ENCODE data around the gene CELF1. TPM values are rescaled to one million over a fixed set of nuclear protein-coding genes. Genes with fewer than 3 reads are reported as not detected.

The CELF1 gene
- total RNA-seq, 1 experiment from 2014 or later: 148 TPM

- no peak overlapping the region for H3K27ac ChIP-seq (ENCODE audit: low read length)
Measured at GRCh38 chr11:47541070-47541469, 11.9 kb downstream of the CELF1 start.

GRCh38 chr11:47539681-47540039, 13.3 kb downstream of the CELF1 start:
- Histone ChIP-seq H3K36me3 (ENCODE audit: insufficient read depth, low read length) (peaks cover 4% of the 10 kb centered on the region; the same call in 1 of the 2 replicates), H3K27me3 (ENCODE audit: low read length) (no peaks in the 10 kb centered on the region), H3K9me3 (ENCODE audit: low read length) (no peaks in the 10 kb centered on the region), H3K9ac (ENCODE audit: low read length) (no peak overlapping the region), H3K79me2 (ENCODE audit: low read length) (peaks cover 99% of the 10 kb centered on the region), H3K27ac (ENCODE audit: low read length) (no peak overlapping the region), H4K20me1 (ENCODE audit: insufficient read depth, low read depth, low read length) (peaks cover 64% of the 10 kb centered on the region), H3K9me2 (replicated peaks; ENCODE audit: insufficient read depth, low read length) (no peaks in the 10 kb centered on the region), H3K4me1 (ENCODE audit: low read length) (peaks cover 17% of the 10 kb centered on the region), H3K4me2 (ENCODE audit: low read depth, low read length, poor library complexity, severe bottlenecking) (no peak overlapping the region), H2AFZ (ENCODE audit: low read length) (no peak overlapping the region), H3K4me3 (ENCODE audit: low read length) (no peak overlapping the region)
- no peak for DNase-seq

More at GRCh38 chr11:47541070-47541469, 11.9 kb downstream of the CELF1 start:
- Histone ChIP-seq H4K20me1 (ENCODE audit: insufficient read depth, low read depth, low read length) (peaks cover 64% of the 10 kb centered on the region), H3K27me3 (ENCODE audit: low read length) (no peaks in the 10 kb centered on the region), H3K36me3 (ENCODE audit: insufficient read depth, low read length) (peaks cover 7% of the 10 kb centered on the region; the same call in 1 of the 2 replicates), H3K79me2 (ENCODE audit: low read length) (peaks cover 95% of the 10 kb centered on the region), H3K4me3 (ENCODE audit: low read length) (no peak overlapping the region), H3K9ac (ENCODE audit: low read length) (no peak overlapping the region), H2AFZ (ENCODE audit: low read length) (no peak overlapping the region), H3K9me2 (replicated peaks; ENCODE audit: insufficient read depth, low read length) (no peaks in the 10 kb centered on the region), H3K4me1 (ENCODE audit: low read length) (peaks cover 9% of the 10 kb centered on the region), H3K4me2 (ENCODE audit: low read depth, low read length, poor library complexity, severe bottlenecking) (no peak overlapping the region), H3K9me3 (ENCODE audit: low read length) (no peaks in the 10 kb centered on the region)
- no peak for DNase-seq

GRCh38 chr11:47538741-47539565, 14.0 kb downstream of the CELF1 start:
- Histone ChIP-seq H3K9ac (ENCODE audit: low read length) (no peak overlapping the region), H3K4me3 (ENCODE audit: low read length) (no peak overlapping the region), H3K4me1 (ENCODE audit: low read length) (peaks cover 22% of the 10 kb centered on the region), H3K27ac (ENCODE audit: low read length) (no peak overlapping the region), H4K20me1 (ENCODE audit: insufficient read depth, low read depth, low read length) (peaks cover 64% of the 10 kb centered on the region), H3K9me3 (ENCODE audit: low read length) (no peaks in the 10 kb centered on the region), H2AFZ (ENCODE audit: low read length) (no peak overlapping the region), H3K4me2 (ENCODE audit: low read depth, low read length, poor library complexity, severe bottlenecking) (no peak overlapping the region), H3K36me3 (ENCODE audit: insufficient read depth, low read length) (peaks cover 4% of the 10 kb centered on the region; the same call in 1 of the 2 replicates), H3K9me2 (replicated peaks; ENCODE audit: insufficient read depth, low read length) (no peaks in the 10 kb centered on the region), H3K27me3 (ENCODE audit: low read length) (no peaks in the 10 kb centered on the region), H3K79me2 (ENCODE audit: low read length) (peaks cover 99% of the 10 kb centered on the region)
- no peak for DNase-seq

- no peak overlapping the region for H3K27ac ChIP-seq (ENCODE audit: low read length)
- no peaks in the 10 kb centered on the region for H3K9me2 ChIP-seq (replicated peaks; ENCODE audit: insufficient read depth, low read length)
- no peak overlapping the region for H3K4me2 ChIP-seq (ENCODE audit: low read depth, low read length, poor library complexity, severe bottlenecking)
- no peak overlapping the region for H3K9ac ChIP-seq (ENCODE audit: low read length)
- H2AFZ ChIP-seq (ENCODE audit: low read length): no peak overlapping the region
- H3K4me1 ChIP-seq (ENCODE audit: low read length): peaks cover 35% of the 10 kb centered on the region
- H4K20me1 ChIP-seq (ENCODE audit: insufficient read depth, low read depth, low read length): peaks cover 54% of the 10 kb centered on the region
- H3K4me3 ChIP-seq (ENCODE audit: low read length): no peak overlapping the region
- DNase-seq: no peak
- H3K36me3 ChIP-seq (ENCODE audit: insufficient read depth, low read length): peaks cover 4% of the 10 kb centered on the region; the same call in 1 of the 2 replicates
- H3K27me3 ChIP-seq (ENCODE audit: low read length): no peaks in the 10 kb centered on the region
- no peaks in the 10 kb centered on the region for H3K9me3 ChIP-seq (ENCODE audit: low read length)
- peaks cover 99% of the 10 kb centered on the region for H3K79me2 ChIP-seq (ENCODE audit: low read length)
Measured at GRCh38 chr11:47536915-47537314, 16.0 kb downstream of the CELF1 start.

GRCh38 chr11:47534704-47535251, 18.2 kb downstream of the CELF1 start:
- Histone ChIP-seq H3K27me3 (ENCODE audit: low read length) (no peaks in the 10 kb centered on the region), H3K9me2 (replicated peaks; ENCODE audit: insufficient read depth, low read length) (no peaks in the 10 kb centered on the region), H3K9me3 (ENCODE audit: low read length) (no peaks in the 10 kb centered on the region), H3K79me2 (ENCODE audit: low read length) (peaks cover 100% of the 10 kb centered on the region), H3K4me3 (ENCODE audit: low read length) (no peak overlapping the region), H3K36me3 (ENCODE audit: insufficient read depth, low read length) (0 out of 2 replicates have a peak, but pooled peaks cover 4% of the 10 kb centered on the region), H4K20me1 (ENCODE audit: insufficient read depth, low read depth, low read length) (peaks cover 43% of the 10 kb centered on the region), H3K9ac (ENCODE audit: low read length) (no peak overlapping the region), H3K4me1 (ENCODE audit: low read length) (peaks cover 32% of the 10 kb centered on the region), H3K27ac (ENCODE audit: low read length) (no peak overlapping the region), H2AFZ (ENCODE audit: low read length) (no peak overlapping the region), H3K4me2 (ENCODE audit: low read depth, low read length, poor library complexity, severe bottlenecking) (no peak overlapping the region)
- DNase-seq: no peak

- Histone ChIP-seq H3K9me2 (replicated peaks; ENCODE audit: insufficient read depth, low read length) (no peaks in the 10 kb centered on the region), H3K9me3 (ENCODE audit: low read length) (no peaks in the 10 kb centered on the region), H3K27me3 (ENCODE audit: low read length) (no peaks in the 10 kb centered on the region), H4K20me1 (ENCODE audit: insufficient read depth, low read depth, low read length) (peaks cover 38% of the 10 kb centered on the region), H3K4me2 (ENCODE audit: low read depth, low read length, poor library complexity, severe bottlenecking) (no peak overlapping the region), H3K27ac (ENCODE audit: low read length) (no peak overlapping the region), H3K9ac (ENCODE audit: low read length) (no peak overlapping the region), H2AFZ (ENCODE audit: low read length) (no peak overlapping the region), H3K36me3 (ENCODE audit: insufficient read depth, low read length) (0 out of 2 replicates have a peak, but pooled peaks cover 4% of the 10 kb centered on the region), H3K4me3 (ENCODE audit: low read length) (no peak overlapping the region), H3K4me1 (ENCODE audit: low read length) (peaks cover 32% of the 10 kb centered on the region), H3K79me2 (ENCODE audit: low read length) (peaks cover 100% of the 10 kb centered on the region)
- DNase-seq: no peak
Measured at GRCh38 chr11:47533690-47534151, 19.2 kb downstream of the CELF1 start.

GRCh38 chr11:47532597-47533213, 20.2 kb downstream of the CELF1 start:
- H4K20me1 ChIP-seq (ENCODE audit: insufficient read depth, low read depth, low read length): peaks cover 39% of the 10 kb centered on the region
- no peaks in the 10 kb centered on the region for H3K9me2 ChIP-seq (replicated peaks; ENCODE audit: insufficient read depth, low read length)
- H3K4me2 ChIP-seq (ENCODE audit: low read depth, low read length, poor library complexity, severe bottlenecking): no peak overlapping the region
- DNase-seq: no peak
- H3K27ac ChIP-seq (ENCODE audit: low read length): peak overlapping the region; percentile 24; the same call in 1 of the 2 replicates
- no peak overlapping the region for H3K9ac ChIP-seq (ENCODE audit: low read length)
- H3K4me3 ChIP-seq (ENCODE audit: low read length): no peak overlapping the region
- H3K36me3 ChIP-seq (ENCODE audit: insufficient read depth, low read length): 0 out of 2 replicates have a peak, but pooled peaks cover 4% of the 10 kb centered on the region
- no peak overlapping the region for H2AFZ ChIP-seq (ENCODE audit: low read length)
- no peaks in the 10 kb centered on the region for H3K27me3 ChIP-seq (ENCODE audit: low read length)
- H3K79me2 ChIP-seq (ENCODE audit: low read length): peaks cover 100% of the 10 kb centered on the region
- peaks cover 39% of the 10 kb centered on the region for H3K4me1 ChIP-seq (ENCODE audit: low read length)
- no peaks in the 10 kb centered on the region for H3K9me3 ChIP-seq (ENCODE audit: low read length)

- 0 out of 2 replicates have a peak, but pooled peaks cover 4% of the 10 kb centered on the region for H3K36me3 ChIP-seq (ENCODE audit: insufficient read depth, low read length)
- H3K9ac ChIP-seq (ENCODE audit: low read length): no peak overlapping the region
- peaks cover 100% of the 10 kb centered on the region for H3K79me2 ChIP-seq (ENCODE audit: low read length)
- H3K4me3 ChIP-seq (ENCODE audit: low read length): no peak overlapping the region
- H2AFZ ChIP-seq (ENCODE audit: low read length): no peak overlapping the region
- H4K20me1 ChIP-seq (ENCODE audit: insufficient read depth, low read depth, low read length): peaks cover 38% of the 10 kb centered on the region
- no peak overlapping the region for H3K4me2 ChIP-seq (ENCODE audit: low read depth, low read length, poor library complexity, severe bottlenecking)
- no peak for DNase-seq
- no peaks in the 10 kb centered on the region for H3K27me3 ChIP-seq (ENCODE audit: low read length)
- no peak overlapping the region for H3K27ac ChIP-seq (ENCODE audit: low read length)
- H3K9me2 ChIP-seq (replicated peaks; ENCODE audit: insufficient read depth, low read length): no peaks in the 10 kb centered on the region
- peaks cover 47% of the 10 kb centered on the region for H3K4me1 ChIP-seq (ENCODE audit: low read length)
- H3K9me3 ChIP-seq (ENCODE audit: low read length): no peaks in the 10 kb centered on the region
Measured at GRCh38 chr11:47531666-47532065, 21.3 kb downstream of the CELF1 start.

All from Karpas-422 (cell line).